Measurements from ENCODE around the gene RGS3.

- TF ChIP-seq FOXM1 (IDR thresholded peaks at IDR 0.05; ENCODE audit: borderline replicate concordance, low read depth) = no peak
- TF ChIP-seq TAF1 (IDR thresholded peaks at IDR 0.05; ENCODE audit: low read depth) = no peak
- no peak for TF ChIP-seq TEAD4 (IDR thresholded peaks at IDR 0.05)
- TF ChIP-seq CREB1 (IDR thresholded peaks at IDR 0.05; ENCODE audit: low read depth) = no peak
- TF ChIP-seq RAD21 (IDR thresholded peaks at IDR 0.05; ENCODE audit: low read depth) = no peak
- TF ChIP-seq EP300 (IDR thresholded peaks at IDR 0.05; ENCODE audit: borderline replicate concordance) = no peak
- no peak for TF ChIP-seq TCF12 (IDR thresholded peaks at IDR 0.05; ENCODE audit: low read depth)
- no peak for TF ChIP-seq REST (IDR thresholded peaks at IDR 0.05; ENCODE audit: low read depth)
- no peak for TF ChIP-seq EGR1 (IDR thresholded peaks at IDR 0.05)
- no peak for TF ChIP-seq ZBTB7A (IDR thresholded peaks at IDR 0.05; ENCODE audit: low read depth)
These were observed 139.5 kb downstream of the RGS3 start for GRCh38 chr9:113603048-113603375.

All from Ishikawa (cell line).